HG02938 (cell line): Measurements from ENCODE around the gene ACAD11.

Source experiments
- ATAC-seq: cut with Tn5 transposase; IDR thresholded peaks from one replicate; pipeline ENCODE4 v1.9.1; 2021; ENCODE audit warnings: mild to moderate bottlenecking, moderate library complexity; ENCODE audit not compliant: unreplicated experiment

ACAD11 gene

GRCh38 chr3:132513057-132513456 lies 146.6 kb downstream of the ACAD11 start:
- no peak for ATAC-seq

- ATAC-seq, result no peak
Observed at GRCh38 chr3:132509506-132509905, 150.1 kb downstream of the ACAD11 start.

GRCh38 chr3:132509096-132509495 lies 150.5 kb downstream of the ACAD11 start:
- no peak for ATAC-seq
